NOMO-1 treated with dmso at 0.1 percent for 144 hours (cell line): ENCODE data around the gene TASP1.
"Not testable (repeated sequence)": the region's sequence is repeated elsewhere in the genome, so short reads cannot be mapped to it uniquely, and the experiment has no call there.

Source experiments
- DNase-seq: peaks from one replicate; lab custom pipeline; 2025; ENCODE audit not compliant: unreplicated experiment; lab: John Stamatoyannopoulos, UW

The TASP1 gene, protein sequence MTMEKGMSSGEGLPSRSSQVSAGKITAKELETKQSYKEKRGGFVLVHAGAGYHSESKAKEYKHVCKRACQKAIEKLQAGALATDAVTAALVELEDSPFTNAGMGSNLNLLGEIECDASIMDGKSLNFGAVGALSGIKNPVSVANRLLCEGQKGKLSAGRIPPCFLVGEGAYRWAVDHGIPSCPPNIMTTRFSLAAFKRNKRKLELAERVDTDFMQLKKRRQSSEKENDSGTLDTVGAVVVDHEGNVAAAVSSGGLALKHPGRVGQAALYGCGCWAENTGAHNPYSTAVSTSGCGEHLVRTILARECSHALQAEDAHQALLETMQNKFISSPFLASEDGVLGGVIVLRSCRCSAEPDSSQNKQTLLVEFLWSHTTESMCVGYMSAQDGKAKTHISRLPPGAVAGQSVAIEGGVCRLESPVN

GRCh38 chr20:13638496-13639149 is at the start of gene TASP1:
TSS of gene TASP1 (minus strand) at chr20:13638932. CDS start at chr20:13630078, 8,854 bp downstream.
- peak; percentile 85 for DNase-seq

GRCh38 chr20:13687815-13688214 is 49.1 kb upstream of the TASP1 start:
- no peak for DNase-seq

DNA sequence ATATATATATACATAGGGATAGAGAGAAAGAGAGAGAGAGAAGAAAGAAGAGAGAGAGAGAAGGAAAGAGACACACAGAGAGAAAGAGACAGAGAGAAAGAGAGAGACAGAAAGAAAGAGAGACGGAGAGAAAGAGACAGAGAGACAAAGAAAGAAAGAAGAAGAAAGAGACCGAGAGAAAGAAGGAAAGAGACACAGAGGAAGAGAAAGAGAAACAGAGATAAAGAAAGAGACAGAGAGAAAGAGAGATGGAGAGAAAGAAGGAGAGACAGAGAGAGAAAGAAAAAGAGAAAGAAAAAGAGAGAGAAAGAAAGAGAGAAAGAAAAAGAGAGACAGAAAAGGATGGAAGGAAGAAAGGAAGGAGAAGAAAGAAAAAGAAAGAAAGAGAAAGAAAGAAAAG is 46.9 kb upstream of the TASP1 start:
- no peak for DNase-seq

DNA sequence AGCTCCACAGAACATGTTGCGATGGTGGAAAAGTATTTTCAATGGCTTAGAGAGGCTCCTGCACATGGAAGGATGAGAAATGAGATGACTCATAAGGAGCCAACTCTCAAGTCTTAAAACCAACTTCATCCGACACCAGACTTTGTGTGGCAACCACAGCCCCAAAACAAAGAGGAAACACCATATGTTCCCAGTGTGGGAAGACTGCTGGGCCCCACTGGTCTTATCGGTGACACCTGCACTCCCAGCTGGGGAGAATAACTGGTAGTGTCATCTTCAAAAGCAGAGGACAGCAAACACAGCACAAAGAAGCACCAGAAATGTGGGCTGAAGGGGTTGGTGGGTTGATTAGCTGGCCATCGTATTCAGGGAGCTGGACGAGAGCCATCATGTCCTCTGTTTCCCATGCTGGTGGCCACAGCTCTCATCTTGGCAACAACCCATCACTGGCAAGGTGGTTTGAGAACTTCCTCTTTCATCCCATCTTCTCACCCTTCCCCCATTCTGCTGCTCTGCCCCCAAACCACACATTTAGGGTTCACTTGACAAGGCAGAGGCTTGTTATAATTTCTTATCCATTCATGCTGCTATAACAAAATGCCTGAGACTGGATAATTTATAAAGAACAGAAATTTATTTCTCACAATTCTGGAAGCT is 46.0 kb upstream of the TASP1 start:
- no peak for DNase-seq

- no peak for DNase-seq
Observed at GRCh38 chr20:13683833-13684232, 45.1 kb upstream of the TASP1 start.

GRCh38 chr20:13681248-13682125 is 42.8 kb upstream of the TASP1 start:
- DNase-seq: no peak

GRCh38 chr20:13678944-13679343 is 40.2 kb upstream of the TASP1 start:
- DNase-seq: no peak

- no peak for DNase-seq
Observed at GRCh38 chr20:13677241-13677640, 38.5 kb upstream of the TASP1 start.

GRCh38 chr20:13676682-13677081 is 38.0 kb upstream of the TASP1 start:
- no peak for DNase-seq

GRCh38 chr20:13672690-13673089 is 34.0 kb upstream of the TASP1 start:
- no peak for DNase-seq

DNA sequence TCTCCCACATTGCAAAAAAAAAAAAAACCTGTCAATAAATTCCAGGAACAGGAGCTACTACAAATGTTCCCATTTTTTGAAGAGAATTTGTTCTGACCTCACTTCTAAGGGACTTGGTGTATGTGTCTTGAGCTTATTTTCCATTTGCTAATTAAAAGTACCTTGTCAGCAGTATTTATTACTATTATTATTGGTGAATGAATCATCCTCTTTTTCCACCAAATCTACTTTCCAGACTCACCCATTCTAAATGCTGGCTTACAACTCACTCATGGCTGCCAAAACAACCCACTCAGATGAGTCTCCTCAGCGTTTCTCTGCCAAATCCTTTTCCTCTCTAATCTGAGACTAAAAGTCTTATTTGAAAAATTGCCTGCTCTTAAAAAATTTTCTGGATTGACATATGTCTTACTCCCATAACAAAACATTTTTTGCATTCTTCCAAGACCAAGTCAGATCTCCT is 33.2 kb upstream of the TASP1 start:
- DNase-seq: no peak

DNA sequence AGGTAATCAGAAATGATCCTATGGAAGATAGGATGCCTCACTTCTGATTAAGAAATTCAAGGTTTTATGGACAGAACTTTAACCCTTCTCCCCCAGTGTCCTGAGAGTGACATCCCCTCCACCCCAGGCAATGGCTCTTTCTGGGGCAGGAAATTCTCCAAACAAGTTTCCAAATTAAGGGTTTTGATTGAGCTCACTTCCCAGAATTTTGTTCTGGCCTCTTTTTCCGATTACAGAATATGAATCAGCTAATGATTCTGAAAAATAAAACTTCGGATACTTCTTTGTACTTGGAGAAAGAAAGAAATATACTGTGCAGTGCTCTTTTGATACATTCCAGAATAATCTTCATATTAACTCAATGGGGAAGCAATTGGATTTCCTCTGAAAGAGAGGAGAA is 32.8 kb upstream of the TASP1 start:
- DNase-seq: no peak

GRCh38 chr20:13670160-13670559 is 31.4 kb upstream of the TASP1 start:
- DNase-seq: no peak

GRCh38 chr20:13665709-13666395 is 27.1 kb upstream of the TASP1 start:
- DNase-seq: no peak

GRCh38 chr20:13661070-13661685 is 22.4 kb upstream of the TASP1 start:
- DNase-seq: no peak

DNA sequence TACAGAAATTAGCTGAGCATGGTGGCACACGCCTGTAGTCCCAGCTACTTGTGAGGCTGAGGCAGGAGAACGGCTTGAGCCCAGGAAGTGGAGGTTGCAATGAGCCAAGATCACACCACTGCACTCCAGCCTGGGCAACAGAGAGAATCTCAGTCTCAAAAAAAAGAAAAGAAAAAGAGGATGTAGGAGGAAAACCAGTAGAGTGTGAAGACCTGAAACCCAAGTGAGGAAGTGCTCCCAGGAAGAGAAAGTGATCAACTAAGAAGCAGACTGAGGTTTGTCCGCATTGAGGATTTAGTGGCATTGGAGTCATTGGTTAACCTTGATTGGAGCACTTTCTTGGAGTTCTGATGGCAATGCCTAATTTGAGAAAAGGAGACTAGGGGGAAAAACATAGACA is 20.6 kb upstream of the TASP1 start:
- no peak for DNase-seq

DNA sequence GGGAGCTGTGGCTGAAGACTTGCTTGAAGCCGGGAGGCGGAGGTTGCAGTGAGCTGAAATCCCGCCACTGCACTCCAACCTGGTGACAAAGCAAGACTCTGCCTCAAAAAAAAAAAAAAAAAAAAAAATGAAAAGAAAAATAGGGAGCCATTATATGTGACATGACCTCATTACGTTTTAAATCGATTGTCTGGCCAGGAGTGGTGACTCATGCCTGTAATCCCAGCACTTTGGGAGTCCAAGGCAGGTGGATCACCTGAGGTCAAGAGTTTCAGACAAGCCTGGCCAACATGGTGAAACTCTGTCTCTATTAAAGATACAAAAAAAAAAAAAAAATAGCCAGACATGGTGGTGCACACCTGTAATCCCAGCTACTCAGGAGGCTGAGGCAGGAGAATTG is 19.3 kb upstream of the TASP1 start:
- not testable (repeated sequence) for DNase-seq

DNA sequence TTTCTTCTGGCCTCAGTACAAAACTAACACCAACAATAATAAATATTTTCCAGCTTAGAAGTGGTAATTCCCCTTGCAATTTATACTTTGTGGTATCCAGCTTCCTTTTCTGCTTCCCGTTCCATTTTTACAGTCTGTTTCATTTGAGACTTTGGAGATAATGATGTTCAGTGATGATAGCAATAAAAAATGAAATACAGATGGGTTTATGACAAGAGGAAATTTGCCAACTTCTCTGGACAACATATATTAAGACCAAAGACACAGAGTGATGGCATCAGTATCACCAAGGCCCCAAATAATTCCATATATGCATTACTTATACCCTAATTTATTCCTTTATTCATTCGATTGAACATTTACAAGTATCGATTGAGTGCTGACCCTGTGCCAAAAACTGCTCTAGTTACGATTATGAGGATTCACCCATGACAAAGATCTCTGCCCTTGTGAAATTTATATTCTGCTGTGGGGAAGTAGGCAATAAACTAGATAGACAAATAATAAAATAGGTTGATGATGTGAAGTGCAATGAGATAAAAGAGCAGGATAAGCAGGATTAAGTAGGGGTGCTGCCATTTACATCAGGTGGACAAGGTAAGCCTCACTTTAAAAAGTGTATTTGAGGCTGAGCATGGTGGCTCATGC is 18.1 kb upstream of the TASP1 start:
- DNase-seq: no peak

GRCh38 chr20:13654463-13655023 is 15.8 kb upstream of the TASP1 start:
- no peak for DNase-seq
